ENCODE data around the gene RHOF. TPM values are rescaled to one million over a fixed set of nuclear protein-coding genes. Genes with fewer than 3 reads are reported as not detected.

Gene RHOF
- total and polyA plus RNA-seq, 2 of the 8 experiments (the other 6 are each of a cell fraction or from before 2014, with no cell fraction given) = 23.8 to 31.9 TPM

DNA sequence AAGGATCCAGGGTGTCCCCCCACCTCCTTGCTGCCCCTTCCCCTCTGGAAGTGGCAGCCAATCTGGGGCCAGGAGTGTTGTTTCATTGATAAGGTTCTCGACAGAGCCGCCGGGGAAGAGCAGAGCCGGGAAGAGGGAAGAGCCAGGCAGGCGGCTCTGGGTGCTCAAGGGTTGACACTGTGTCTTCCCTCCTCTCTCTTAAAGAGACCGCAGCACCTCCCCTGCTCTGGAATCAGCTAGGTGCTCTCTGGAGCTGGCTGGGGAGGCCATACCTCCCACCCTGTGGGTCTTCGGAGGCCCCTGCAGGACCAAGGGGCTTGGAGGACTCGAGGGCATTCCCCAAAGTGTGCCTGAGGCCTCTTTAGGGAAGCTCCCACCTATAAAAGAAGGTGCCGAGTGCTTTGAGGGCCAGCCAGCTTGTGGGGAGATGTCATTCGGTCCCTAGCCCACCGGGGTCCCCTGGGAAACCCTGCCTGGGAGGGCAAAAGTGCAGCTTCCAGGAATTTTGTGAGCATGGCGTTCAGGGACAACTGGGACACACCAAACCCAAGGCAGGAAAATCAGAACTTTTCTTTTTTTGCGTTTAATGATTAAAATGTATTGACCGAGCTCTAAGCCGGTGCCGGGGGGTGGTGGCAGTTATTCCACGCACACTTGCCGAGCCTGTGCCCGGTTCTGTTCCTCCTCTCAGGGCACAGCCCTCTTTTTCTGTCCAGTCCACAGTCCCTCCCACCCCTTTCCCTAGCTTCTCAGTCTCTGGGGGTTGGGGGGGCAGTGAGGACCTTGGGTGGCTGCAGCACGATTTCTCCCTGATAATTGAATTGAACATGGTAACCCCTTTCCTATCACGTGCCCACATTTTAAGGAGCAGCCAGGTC, 13.3 kb upstream of the RHOF start (continued):
- no peak for TF ChIP-seq ATF3 (IDR thresholded peaks at IDR 0.05; ENCODE audit: insufficient read depth, low read depth, low read length)
- no peak for TF ChIP-seq GABPA (IDR thresholded peaks at IDR 0.05; ENCODE audit: borderline replicate concordance, insufficient read depth, low read length)
- TF ChIP-seq SP1 (IDR thresholded peaks at IDR 0.05; ENCODE audit: low read depth, low read length) = no peak
- TF ChIP-seq, protein P1, sequence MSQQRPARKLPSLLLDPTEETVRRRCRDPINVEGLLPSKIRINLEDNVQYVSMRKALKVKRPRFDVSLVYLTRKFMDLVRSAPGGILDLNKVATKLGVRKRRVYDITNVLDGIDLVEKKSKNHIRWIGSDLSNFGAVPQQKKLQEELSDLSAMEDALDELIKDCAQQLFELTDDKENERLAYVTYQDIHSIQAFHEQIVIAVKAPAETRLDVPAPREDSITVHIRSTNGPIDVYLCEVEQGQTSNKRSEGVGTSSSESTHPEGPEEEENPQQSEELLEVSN (IDR thresholded peaks at IDR 0.05) = no peak
- TF ChIP-seq PHF8 (conservative IDR thresholded peaks at IDR 0.05; ENCODE audit: low read depth, low read length) = no peak
- TF ChIP-seq ASH2L (IDR thresholded peaks at IDR 0.05; ENCODE audit: low read length) = no peak
- no peak for TF ChIP-seq BCL11A (IDR thresholded peaks at IDR 0.05; ENCODE audit: low read depth in 2 of 2, low read length in 2 of 2)
- no peak for TF ChIP-seq CHD2 (IDR thresholded peaks at IDR 0.05; ENCODE audit: low read length)
- no peak for TF ChIP-seq TBP (IDR thresholded peaks at IDR 0.05; ENCODE audit: low read depth, low read length)
